ENCODE results near the gene DDX60. TPM values are rescaled to one million over a fixed set of nuclear protein-coding genes. Genes with fewer than 3 reads are reported as not detected.
"Not testable (repeated sequence)": the region's sequence is repeated elsewhere in the genome, so short reads cannot be mapped to it uniquely, and the experiment has no call there.

The DDX60 gene
- total and polyA plus RNA-seq, 7 donors: 1.4 to 3.6 (median 2.1) TPM

- no peaks in the 10 kb centered on the region for H3K36me3 ChIP-seq (ENCODE audit: insufficient read depth in 1 of 2, low read depth in 1 of 2)
- no peak overlapping the region for H3K4me3 ChIP-seq
- WGBS, 3 donors: 79 to 90% (median 83%) methylated on average over 3 of the region's 3 CpGs
- no peaks in the 10 kb centered on the region for H3K27me3 ChIP-seq (ENCODE audit: insufficient read depth in 3 of 3, low read length in 2 of 3)
- DNase-seq (no peak), ATAC-seq (no peak)
- no peak overlapping the region for H3K27ac ChIP-seq
- intact Hi-C loops (cut with DNase I): loop anchor here in 1 of 2 donors (10.0 kb wide), 1 partner anchor 152 kb away; no protein-coding TSS in a partner anchor
- peaks cover 5% of the 10 kb centered on the region for H3K4me1 ChIP-seq
- no peaks in the 10 kb centered on the region for H3K9me3 ChIP-seq
- no peak for TF ChIP-seq CTCF (IDR thresholded peaks at IDR 0.05)
These were observed 18.4 kb upstream of the DDX60 start for GRCh38 chr4:168336837-168337549.

GRCh38 chr4:168335621-168336020 lies 17.1 kb upstream of the DDX60 start:
- intact Hi-C loops (cut with DNase I): loop anchor here in 1 of 2 donors (10.0 kb wide), 1 partner anchor 151 kb away; no protein-coding TSS in a partner anchor
- H3K9me3 ChIP-seq: no peaks in the 10 kb centered on the region
- DNase-seq: no peak
- H3K4me3 ChIP-seq: no peak overlapping the region
- peaks cover 5% of the 10 kb centered on the region for H3K4me1 ChIP-seq
- H3K27me3 ChIP-seq (ENCODE audit: insufficient read depth in 3 of 3, low read length in 2 of 3): no peaks in the 10 kb centered on the region
- TF ChIP-seq CTCF (IDR thresholded peaks at IDR 0.05): no peak
- H3K27ac ChIP-seq: peak overlapping the region; percentile 77
- H3K36me3 ChIP-seq (ENCODE audit: insufficient read depth in 1 of 2, low read depth in 1 of 2): no peaks in the 10 kb centered on the region
- peak; percentile 94 to 99 (median 98) for ATAC-seq

GRCh38 chr4:168334053-168334452 lies 15.5 kb upstream of the DDX60 start:
- Histone ChIP-seq H3K27ac (no peak overlapping the region), H3K4me1 (peaks cover 5% of the 10 kb centered on the region), H3K27me3 (ENCODE audit: insufficient read depth in 3 of 3, low read length in 2 of 3) (no peaks in the 10 kb centered on the region), H3K4me3 (no peak overlapping the region), H3K9me3 (no peaks in the 10 kb centered on the region), H3K36me3 (ENCODE audit: insufficient read depth in 1 of 2, low read depth in 1 of 2) (no peaks in the 10 kb centered on the region)
- no peak for TF ChIP-seq CTCF (IDR thresholded peaks at IDR 0.05)
- WGBS, 3 donors: 63 to 72% (median 70%) methylated on average over 1 of the region's 1 CpG
- intact Hi-C loops (cut with DNase I): loop anchor here in 1 of 2 donors (10.0 kb wide), 1 partner anchor 149 kb away; no protein-coding TSS in a partner anchor
- ATAC-seq (no peak), DNase-seq (no peak)

- H3K36me3 ChIP-seq (ENCODE audit: insufficient read depth in 1 of 2, low read depth in 1 of 2); DNase-seq; H3K4me1 ChIP-seq; H3K27ac ChIP-seq; H3K4me3 ChIP-seq; H3K27me3 ChIP-seq (ENCODE audit: insufficient read depth in 3 of 3, low read length in 2 of 3); H3K9me3 ChIP-seq; ATAC-seq: not testable (repeated sequence)
- intact Hi-C loops (cut with DNase I): loop anchor here in 1 of 2 donors (10.0 kb wide), 1 partner anchor 146 kb away; no protein-coding TSS in a partner anchor
- 73 to 82% (median 80%) methylated on average over 3 of the region's 3 CpGs for WGBS, 3 donors
These were observed 12.0 kb upstream of the DDX60 start for GRCh38 chr4:168330575-168330974.

GRCh38 chr4:168325591-168325990 lies 7.0 kb upstream of the DDX60 start:
- no peaks in the 10 kb centered on the region for H3K27me3 ChIP-seq (ENCODE audit: insufficient read depth in 3 of 3, low read length in 2 of 3)
- H3K4me1 ChIP-seq: no peaks in the 10 kb centered on the region
- DNase-seq (no peak), ATAC-seq (no peak)
- H3K4me3 ChIP-seq: no peak overlapping the region
- H3K27ac ChIP-seq: no peak overlapping the region
- 63 to 82% (median 69%) methylated on average over 4 of the region's 4 CpGs for WGBS, 3 donors
- intact Hi-C loops (cut with DNase I): no loop called here
- no peak for TF ChIP-seq CTCF (IDR thresholded peaks at IDR 0.05)
- no peaks in the 10 kb centered on the region for H3K36me3 ChIP-seq (ENCODE audit: insufficient read depth in 1 of 2, low read depth in 1 of 2)
- no peaks in the 10 kb centered on the region for H3K9me3 ChIP-seq
